GM12875 (cell line): ENCODE data around the gene SWI5.

Source experiments
- H3K4me3 ChIP-seq: one replicate; pipeline ENCODE4 v1.5.1; 2011; ENCODE audit warnings: low read depth, low read length, control low read depth
- TF ChIP-seq, protein P1 (sequence below): IDR thresholded peaks from 2 replicates; pipeline ENCODE4 v1.5.1; 2011; ENCODE audit warnings: low read depth, mild to moderate bottlenecking, control low read depth, inconsistent platforms, low read length, moderate library complexity, borderline replicate concordance; ENCODE audit not compliant: insufficient read depth

SWI5 gene

DNA sequence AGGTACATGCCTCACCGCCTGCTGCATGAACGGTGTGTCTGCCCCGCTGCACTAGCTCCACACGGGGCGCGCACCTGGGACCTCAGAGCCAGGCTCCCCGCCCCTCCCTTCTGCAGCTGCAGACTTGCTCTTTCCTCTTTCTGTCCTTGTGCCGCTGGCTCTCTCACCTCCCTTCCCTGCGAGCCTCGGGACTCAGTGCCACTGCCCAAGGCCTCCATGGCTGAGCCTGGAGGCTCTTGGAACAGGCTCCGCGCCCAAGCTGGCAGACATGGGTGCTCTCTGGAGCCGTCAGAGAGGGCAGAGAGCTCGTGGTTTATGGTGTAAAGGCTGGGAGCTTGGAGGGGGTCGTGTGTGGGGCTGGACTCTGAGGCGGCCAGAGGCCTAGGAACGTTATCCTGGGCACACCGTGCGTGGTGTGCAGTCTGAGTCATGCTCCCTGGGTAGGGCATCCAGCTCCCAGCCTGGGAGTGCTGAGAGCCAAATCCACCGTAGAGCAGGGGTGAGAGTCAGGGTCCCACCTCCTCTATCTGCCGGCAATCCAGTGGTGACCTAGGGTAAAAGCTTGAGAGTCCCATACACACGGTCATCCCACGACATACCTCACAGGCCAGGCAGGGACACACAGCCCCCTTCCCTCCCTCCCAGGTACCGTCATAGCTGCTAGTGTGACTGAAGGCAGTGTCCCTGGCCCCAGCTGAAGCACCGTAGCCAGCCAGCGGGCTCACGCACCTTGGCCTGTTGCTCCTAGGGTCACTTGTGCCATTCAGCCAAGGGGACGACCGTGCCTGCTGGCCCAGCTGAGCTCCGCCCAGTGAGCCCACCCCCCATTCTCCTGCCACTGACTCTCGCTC is 22.7 kb upstream of the SWI5 start:
- TF ChIP-seq, protein P1, sequence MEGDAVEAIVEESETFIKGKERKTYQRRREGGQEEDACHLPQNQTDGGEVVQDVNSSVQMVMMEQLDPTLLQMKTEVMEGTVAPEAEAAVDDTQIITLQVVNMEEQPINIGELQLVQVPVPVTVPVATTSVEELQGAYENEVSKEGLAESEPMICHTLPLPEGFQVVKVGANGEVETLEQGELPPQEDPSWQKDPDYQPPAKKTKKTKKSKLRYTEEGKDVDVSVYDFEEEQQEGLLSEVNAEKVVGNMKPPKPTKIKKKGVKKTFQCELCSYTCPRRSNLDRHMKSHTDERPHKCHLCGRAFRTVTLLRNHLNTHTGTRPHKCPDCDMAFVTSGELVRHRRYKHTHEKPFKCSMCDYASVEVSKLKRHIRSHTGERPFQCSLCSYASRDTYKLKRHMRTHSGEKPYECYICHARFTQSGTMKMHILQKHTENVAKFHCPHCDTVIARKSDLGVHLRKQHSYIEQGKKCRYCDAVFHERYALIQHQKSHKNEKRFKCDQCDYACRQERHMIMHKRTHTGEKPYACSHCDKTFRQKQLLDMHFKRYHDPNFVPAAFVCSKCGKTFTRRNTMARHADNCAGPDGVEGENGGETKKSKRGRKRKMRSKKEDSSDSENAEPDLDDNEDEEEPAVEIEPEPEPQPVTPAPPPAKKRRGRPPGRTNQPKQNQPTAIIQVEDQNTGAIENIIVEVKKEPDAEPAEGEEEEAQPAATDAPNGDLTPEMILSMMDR, result no peak
- no peak overlapping the region for H3K4me3 ChIP-seq

DNA sequence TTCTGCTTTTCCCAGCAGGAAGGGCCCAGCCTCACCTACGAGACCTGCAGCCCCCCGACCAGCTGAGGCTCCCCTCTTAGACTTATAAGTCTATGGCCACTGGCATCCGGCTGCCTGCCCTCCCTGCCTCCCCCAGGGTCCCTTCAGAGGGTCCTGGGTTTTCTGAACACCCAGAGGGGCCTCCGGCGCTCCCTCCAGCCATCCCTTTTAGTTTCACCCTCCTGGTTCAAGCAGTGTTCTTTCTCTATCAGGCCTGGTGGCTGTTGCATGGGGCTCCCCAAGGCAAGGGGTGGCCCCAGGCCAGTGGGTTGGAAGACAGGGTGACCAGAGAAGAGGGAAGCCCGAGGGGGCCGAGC is 22.1 kb upstream of the SWI5 start:
- H3K4me3 ChIP-seq, result no peak overlapping the region
- TF ChIP-seq, protein P1, result no peak

DNA sequence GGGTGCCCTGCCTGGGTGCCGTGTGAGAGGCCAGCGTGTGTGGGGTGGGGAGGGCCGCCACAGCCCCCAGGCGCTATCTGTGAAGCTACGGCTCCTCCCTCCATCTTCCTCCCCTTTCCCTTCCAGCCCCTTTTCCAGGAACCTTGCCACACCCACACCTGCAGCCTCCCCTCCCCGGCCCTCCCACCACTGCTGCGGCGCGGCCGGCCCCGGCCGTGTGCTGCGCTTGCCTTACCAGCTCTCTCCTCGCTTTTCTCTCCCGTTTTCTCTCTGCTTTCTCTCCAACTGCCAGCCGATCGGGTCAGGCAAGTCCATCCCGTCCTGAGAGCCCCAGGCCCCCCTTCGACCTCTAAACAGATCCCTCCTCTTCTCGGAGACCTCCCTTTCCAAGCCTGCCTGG is 21.7 kb upstream of the SWI5 start:
- no peak overlapping the region for H3K4me3 ChIP-seq
- TF ChIP-seq, protein P1, result no peak

DNA sequence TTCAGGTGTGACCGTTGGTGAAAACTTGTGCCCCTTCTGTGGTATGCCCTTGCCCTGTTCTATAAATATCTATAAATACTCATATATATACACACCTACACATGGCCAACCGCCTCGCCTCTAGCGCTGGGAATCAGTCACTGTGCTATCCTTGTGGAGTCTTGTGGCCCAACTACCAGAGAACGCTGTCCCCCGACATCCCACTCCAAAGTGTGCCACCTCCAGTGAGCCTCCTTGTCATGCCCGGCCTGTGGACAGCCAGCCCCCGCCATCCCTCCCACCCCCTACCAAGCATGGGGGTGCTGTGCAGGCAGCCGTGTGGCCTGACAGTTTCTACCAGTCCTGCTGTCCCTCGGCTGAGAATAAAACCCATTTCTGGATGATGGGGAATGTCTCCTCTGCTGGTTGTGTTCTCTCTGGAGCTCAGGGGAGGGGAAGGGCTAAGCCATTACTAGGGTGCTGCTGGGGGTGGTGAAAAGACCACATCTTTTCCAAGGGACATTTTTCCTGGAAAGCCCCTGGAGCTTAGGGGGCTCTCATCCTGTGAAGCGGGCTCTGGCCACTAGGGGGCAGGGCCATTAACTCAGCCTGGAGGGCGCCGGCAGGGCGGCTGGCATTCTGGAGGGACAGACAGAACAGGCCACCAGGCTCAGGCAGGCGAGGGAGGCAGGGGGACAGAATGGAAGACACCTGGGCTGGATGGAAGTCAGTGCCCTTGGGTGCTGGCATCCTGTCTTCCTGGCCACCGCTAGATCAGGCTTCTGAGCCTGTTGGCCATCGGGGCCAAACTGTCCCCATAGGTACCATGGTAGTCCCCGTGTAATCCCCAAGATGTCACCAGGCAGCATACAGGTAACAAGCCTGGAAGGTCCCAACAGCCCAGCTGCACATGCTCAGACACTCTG is 21.0 kb upstream of the SWI5 start:
- H3K4me3 ChIP-seq, result no peak overlapping the region
- TF ChIP-seq, protein P1, result peak; percentile 91

DNA sequence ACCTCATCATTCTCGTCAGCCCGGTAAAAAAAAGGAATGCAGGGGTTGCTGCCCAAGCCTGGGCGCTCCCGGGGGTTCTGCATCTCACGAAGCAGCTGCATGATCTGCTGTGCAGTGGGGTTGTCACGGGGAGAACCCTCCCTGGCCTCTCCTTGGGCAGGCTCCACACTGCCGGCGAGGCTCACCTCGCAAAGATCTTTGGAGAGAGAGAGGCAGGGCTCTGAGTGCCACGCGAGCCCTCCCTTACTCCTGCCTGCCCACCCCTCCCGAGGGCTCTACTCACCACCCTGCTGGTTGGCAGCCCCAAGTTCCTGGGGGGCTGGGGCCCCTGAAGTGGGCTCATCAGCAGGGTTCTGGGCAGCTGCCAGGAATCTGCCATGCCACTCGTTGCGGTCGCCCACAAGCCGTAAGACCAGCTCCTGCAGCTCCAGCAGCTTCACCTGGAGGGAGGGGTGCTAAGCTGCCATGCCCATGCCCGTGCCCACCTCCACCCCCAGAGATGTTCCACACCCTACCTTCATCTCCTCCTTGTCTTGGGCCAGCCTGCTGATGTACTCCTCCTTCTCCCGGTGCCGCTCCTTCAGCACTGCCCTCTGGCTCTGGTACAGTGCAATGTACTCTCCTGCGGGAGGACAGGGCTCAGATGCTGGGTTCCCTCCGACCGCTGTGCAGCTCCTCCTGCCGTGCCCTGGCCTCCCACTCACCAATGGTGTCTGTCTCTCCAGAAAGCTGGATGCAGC is 18.8 kb upstream of the SWI5 start:
- TF ChIP-seq, protein P1, result no peak
- H3K4me3 ChIP-seq, result no peak overlapping the region

DNA sequence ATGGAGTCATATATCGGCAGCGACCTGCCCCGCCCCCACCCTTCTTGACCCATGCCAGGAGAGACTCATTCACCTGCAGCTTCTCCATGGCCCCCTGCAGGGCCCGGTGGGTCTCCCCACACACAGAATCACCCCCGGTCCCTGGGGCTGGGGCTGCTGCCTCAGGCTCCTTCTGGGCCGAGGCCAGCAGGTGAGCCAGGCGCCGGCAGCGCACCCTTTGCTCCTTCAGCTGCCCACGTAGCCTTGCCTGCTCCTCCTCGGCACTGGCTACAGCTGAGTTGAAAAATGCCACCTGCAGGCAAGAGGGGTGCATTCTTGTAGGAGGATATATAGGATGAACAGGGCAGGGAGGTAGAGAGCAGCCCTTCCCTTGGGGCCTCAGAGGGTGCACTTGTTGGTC is 18.2 kb upstream of the SWI5 start:
- no peak overlapping the region for H3K4me3 ChIP-seq
- TF ChIP-seq, protein P1, result no peak
